Iris pigment epithelial cell (primary cell): ENCODE measurements around the gene AK8.
"Not testable (repeated sequence)": the region's sequence is repeated elsewhere in the genome, so short reads cannot be mapped to it uniquely, and the experiment has no call there.

ENCODE experiments used
- DNase-seq: peaks from one replicate; pipeline ENCODE4 v3.0.0-alpha.2; 2011; ENCODE audit warnings: low read depth

Gene AK8

DNA sequence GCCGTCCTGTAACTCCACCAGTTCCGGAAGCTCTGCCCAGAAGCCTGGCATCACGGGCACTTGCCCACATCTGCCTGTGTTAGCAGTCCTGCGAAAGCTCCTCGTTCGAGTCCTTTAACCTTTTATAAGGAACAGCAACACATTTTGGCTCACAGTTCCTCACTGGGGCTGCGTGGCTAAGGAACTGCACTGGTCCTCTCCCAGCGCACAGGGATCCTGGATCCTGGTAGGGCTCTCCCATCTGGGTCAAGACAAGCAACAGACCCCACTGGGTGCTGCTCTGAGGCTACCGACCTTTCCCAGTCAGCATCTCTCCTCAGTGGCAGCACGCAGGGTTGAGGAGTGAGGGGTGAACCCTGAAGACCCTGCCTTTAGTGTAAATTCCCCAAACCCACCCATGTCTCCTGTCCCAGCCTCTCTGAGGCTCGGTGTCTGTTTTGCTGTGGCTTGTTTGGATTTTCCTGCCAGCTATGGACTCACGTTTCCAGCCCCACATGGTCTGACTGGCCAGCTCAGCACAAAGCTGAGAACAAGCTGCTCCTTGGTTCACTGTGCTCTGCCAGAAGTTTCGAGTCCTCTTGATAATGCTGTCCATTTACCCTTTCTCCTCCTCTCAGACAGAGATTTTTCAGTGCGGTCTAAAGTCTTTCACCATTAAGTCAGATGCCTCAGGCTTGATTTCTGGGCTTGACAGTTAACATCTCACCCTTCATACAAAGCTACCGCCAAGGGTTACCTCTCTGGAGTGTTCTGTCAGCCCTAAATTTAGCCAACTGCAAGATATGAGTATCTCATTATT lies 80.0 kb downstream of the AK8 start:
- peak; percentile 16 for DNase-seq

DNA sequence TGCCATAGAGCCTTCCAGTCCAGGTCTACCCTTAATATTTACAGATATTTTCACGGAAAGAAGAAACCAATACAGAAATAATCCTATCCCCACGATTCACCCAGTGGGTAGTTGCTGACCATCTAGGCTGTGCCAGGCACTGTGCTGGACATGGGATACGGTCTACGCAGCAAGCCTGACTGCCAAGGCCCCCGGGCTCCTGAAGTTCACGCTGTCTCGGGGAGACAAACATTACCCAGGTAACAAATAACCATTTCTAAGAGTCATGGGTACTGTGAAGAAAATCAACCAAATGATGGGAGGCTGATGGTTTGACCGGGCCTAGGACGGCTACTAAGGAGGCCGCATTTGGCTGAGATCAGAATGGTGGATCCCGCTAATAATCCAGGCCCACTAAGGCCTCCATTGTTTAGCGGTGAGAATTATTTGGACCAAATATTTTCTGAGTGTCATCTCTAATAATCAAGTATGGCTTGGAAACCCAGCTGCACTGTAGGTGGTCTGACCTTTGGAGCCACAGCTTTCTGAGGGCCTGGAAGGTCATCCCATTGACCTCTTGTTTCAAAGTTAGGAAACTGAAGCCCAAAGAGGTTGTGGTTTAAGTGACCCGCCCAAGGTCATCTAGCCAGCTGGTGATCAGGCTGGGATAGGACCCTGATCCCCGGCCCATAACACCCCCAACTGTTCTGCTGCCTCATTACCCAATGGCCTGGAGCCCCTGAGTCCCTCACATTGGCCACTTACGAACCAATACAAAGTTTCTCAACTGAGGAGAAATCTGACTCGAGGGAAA lies 82.4 kb downstream of the AK8 start:
- no peak for DNase-seq

DNA sequence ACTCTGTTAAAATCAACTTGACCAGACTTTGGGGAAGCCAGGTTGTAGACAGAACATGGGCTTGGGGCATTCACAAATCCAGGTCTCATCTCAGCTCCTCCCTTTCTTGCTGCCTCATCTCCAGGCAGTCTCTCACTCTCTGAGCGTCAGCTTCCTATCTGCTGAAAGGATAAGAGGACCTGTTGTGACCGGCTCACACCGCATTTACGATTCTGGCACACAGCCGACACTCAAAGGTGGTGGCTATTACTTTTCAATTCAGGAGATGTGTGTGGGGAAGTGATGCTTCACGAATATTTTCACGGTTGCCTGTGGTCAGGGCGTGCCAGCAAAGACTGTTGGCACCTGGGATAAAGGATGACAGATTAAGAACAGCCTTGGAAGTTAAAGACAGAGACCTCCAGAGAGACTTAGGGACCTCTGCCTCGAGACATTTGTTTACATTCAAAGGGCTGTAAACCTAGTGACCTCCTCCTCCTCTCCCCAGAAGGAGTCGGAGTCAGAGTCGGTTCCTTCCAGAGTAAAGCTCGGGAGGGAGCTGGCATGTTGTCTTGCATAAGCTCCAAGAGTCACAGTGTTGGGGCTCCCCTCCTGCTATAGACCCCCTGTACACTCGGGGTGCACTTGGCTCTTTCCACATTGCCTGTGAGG lies 83.2 kb downstream of the AK8 start:
- DNase-seq: no peak

DNA sequence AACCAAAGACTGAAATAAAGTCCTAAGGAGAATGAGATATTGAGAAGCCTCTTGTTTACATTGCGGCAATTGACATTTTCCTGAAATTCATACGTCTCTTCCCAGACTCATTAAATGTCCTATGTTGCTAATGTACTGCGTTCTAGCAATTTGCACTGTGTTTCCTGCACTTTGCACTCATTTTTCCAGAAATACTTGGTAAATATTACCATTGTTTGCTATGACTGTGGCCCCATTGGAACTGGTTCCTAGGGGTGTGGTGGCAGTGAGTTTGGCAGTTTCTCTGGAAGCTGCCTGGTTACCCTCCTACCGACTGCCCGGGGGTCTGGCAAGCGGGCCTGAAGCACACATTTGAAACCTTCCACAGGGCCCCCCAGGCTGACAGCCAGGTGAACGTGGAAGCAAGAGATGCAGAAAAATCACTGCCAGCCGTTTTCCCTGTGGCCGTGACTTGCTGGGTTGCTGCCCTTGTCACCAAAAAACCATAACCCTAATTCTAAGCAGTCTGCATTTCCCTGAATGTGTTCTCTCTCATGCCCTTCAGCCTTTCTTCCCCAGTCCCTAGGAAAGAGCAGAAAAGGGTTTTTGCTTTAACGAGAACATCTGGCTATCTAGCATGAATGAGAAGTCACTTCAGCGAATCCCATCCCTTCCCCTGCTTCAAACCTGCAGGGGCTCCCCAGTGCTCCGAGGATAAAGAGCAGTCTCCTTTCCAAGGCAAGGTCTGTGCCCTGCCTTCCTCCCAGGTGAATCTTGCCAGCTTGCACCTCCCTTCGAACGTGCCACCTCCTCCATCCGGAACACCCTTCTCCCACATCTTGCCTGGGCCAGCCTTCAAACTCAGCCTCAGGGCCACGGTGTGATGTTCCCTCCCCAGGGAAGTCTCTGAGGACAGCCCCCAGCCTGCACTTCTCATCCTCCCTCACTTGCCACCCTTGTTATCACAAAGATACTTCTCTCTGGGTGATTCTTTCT lies 84.2 kb downstream of the AK8 start:
- DNase-seq: no peak

DNA sequence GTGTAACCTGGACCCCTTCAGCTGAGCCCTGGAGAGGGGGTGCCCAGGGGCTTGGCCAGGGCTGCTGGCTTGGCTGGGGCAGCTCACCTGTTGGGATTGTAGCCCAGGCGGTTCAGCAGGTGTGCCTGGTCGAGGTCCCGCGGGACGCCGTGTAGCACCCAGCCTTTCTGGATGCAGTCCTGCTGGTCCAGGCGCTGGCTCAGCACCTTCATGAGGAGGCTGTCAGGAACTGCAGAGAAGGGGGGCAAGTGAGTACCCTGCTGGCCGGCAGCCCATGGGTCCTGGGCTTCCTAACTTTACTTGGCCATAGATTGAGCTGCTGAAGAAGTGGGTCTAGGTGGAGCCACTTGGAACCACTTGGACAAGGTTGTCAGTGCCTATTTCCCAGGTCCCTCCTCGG lies 85.5 kb downstream of the AK8 start:
- DNase-seq: no peak

DNA sequence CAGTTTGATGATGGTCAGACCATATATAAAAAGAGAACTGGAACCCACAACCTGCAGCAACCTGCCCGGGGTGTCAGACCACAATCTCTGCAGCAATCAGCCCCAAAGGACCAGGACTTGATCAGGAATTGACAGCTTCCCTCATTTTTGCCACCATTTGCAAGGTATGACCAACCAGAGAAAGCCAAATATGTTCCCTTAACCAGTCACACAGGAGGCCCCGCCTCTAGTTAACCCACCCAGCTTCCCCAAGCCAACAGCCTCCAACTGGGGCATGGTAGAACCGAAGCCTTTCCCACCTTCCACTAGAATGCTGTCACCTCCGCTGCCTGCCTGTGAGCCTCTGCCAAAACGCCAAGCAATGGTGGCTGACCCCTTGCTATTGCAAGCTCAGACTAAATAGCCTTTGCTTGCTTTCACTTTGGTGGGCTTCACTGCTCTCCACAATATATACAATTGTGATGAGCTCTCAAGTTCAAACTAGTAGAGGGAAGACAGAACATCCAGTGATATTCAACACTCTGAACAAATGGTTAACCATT lies 86.3 kb downstream of the AK8 start:
- no peak for DNase-seq

DNA sequence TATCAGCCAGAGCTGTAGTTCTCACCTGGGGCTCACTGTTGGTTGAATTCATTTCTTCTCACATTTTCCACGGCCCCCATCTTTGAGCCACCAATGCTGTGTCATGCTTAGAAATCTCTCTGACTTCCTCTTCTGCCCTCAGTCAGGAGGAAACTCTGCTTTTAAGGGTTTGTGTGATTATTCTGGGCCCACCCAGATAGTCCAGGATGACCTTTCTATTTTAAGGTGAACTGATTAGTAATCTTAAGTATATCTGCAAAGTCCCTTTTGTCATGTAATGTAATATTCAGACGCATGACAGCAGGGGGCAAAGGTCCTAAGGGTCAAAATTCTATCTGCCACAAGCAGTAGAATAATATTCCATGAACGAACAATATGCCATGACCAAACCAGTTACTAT lies 88.4 kb downstream of the AK8 start:
- DNase-seq: no peak

DNA sequence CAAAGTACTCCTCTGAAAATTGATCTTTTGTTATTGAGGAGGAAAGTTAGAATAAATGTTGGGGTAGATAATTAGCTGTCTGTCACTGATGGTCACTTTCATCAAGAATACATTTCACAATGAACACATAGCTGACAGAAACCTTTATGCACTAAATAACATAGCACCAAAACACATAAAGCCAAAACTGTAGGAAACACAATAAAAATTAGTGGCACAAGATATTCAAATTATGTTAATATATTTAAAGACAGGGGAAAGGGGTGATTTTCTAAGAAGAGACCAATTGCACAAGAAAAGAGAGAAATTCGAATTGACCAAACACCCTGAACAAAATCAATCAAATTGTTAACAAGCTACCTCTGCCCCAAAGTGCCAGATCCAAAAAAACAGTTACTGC lies 89.7 kb downstream of the AK8 start:
- DNase-seq: no peak

DNA sequence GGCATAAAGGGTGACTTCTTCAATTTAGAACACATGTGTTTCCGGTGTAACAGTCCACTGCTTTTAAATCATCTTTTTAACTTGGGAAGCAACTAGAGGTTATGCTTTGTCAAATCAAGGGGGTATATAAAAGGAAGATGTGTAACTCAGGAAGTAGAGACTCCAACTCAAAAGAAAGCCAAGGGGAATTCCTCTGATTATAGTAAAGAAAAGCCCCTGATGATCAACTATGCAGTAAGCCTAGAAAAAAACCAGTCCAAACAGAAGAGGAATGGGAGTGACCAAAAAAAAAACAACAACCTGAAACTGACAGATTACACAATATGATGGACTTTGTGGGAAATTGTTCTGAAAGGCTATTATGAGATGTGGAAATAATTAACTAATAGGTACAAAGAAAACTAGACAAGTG lies 90.3 kb downstream of the AK8 start:
- no peak for DNase-seq

DNA sequence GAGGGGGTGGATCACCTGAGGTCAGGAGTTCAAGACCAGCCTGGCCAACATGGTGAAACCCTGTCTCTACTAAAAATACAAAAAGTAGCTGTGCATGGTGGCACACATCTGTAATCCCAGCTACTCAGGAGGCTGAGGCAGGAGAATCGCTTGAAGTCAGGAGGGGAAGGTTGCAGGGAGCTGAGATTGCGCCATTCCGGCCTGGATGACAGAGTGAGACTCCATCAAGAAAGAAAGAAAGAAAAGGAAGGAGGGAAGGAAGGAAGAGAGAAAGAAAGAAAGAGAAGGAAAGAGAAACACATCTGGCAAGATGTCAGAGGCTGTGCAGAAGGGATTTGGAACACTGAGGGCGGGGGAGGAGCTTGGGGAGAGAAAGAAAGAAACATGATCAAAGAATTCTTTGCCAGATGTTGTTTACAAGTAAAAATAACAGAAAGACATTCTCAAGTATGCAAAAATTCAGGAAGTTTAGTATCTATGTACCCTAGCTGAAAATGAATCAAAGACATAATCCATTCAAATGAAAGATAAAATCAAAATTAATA lies 93.7 kb downstream of the AK8 start:
- no peak for DNase-seq

DNA sequence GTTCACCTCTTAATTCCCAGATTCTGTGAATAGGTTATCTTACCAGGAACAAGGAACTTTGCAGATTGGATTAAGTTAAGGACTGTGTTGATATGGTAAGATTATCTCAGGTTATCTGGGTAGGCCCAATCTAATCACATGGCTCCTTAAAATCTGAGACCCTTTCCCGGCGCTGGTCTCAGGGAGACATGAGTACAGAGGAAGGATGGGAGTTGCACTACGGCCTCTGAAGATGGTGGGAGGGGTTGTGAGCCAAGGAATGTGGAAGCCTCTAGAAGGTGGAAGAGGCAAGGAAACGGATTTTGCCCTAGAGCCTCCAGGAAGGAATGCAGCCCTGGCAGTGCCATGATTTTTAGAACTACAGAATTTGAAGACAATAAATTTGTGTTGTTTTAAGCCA lies 95.1 kb downstream of the AK8 start:
- no peak for DNase-seq

DNA sequence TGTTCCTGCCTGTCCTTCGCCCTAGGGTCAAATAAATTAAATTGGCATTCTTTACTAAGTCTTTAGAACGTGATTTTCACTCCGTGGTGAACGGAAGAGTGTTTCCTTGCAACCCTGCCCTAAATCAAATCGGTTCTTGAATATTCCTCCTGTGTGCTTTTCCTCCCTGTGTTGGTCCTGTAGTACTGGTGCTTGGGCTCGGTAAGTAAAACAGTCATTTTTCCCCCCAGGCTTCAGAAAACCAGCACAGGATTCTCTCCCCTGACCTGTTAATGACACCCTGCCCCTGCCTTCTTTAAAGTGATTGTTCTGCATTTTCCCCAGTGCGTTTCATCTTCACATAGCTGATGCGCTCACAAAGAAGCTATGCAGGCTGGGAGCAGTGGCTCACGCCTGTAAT lies 96.0 kb downstream of the AK8 start:
- DNase-seq: no peak

DNA sequence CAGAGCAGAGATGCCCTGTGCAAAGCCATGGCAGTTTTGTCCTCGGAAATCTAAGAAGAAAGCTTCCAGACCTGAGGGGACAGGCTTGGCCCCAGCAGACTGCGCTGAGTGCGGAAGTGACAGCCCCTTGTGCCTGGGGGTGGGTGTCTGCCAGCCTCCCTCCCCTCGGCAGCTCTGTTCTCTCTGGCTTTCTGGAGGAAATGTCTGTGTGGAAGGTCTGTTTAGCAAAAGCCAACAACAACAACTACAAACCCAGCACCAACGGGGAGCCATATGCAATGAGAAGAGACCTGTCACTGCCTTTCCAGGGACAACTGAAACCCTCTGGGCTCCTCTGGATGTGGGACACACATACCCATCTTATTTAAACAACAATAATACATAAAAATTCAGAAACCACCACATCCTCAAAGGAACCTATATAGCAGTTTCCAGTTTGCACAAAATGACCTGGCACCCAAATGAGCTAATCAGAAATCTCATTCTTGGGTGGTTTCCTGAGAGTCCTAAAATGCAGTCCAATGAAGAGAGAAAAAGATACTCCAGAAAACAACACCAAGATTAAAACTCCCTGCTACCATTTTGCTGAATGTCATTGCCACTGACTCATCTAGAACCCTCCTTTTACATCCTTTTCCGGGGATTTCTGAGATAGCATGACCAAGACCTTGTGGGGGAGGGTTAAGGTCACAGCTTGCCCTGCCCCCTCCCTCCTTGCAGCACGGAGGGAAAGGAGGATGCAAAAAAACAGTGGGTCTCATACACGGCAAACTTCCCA lies 97.7 kb downstream of the AK8 start:
- no peak for DNase-seq

DNA sequence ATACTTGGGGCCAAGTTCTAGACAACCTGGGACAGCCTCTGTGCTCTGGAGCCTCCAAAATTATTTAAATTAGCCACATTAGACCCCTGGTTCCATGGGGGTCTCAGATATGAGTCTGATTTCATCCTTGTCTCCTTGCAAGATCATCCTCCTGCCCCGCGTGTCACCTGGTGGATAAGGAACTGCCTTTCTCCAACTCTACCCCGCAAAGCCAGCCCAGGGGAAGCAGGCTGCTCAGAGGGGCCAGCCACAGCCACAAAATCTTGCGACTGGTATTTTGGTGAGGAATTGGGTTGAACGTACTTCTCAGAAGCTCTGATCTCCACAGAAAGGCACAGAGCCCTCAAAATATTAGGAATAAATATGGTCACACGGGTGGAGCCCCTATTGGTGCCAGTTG lies 101.2 kb downstream of the AK8 start:
- no peak for DNase-seq

DNA sequence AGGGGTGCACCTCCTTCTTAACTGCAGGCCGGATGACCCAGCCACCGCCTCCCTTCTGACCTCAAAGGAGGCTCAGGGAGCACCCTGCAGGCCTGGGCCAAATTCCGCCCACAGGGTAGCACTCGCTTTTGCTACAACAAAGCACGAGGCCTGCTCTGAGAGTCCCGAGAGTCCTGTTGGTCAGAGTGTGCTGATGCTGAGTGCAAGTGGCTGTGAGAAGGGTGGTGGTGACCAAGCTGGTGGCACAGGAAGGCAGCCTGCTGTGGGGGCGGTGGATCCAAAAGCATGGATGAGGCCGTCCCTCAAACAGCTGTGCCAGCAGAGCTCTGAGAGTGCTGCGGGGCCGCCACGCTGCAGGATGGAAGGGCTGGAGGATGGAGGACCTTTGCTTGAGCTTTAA lies 101.8 kb downstream of the AK8 start:
- no peak for DNase-seq

DNA sequence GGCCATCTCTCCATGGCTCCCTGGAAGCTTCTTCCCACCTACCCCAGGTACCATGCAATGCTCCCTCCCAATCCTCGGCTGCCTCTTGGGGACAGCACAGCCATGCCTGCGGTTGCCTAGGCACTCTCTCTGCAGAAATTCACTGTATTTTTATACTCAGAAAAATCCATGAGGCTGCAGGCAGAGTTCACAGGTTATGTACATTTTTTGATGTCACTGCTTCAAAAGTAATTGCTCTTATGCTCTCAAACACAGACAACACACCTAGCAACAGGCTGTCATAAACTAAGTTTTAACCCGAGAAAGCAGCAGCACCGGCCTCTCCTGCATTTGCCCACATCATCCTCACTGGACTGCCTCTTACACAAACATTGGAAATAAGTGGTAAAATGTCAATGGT lies 102.4 kb downstream of the AK8 start:
- no peak for DNase-seq

DNA sequence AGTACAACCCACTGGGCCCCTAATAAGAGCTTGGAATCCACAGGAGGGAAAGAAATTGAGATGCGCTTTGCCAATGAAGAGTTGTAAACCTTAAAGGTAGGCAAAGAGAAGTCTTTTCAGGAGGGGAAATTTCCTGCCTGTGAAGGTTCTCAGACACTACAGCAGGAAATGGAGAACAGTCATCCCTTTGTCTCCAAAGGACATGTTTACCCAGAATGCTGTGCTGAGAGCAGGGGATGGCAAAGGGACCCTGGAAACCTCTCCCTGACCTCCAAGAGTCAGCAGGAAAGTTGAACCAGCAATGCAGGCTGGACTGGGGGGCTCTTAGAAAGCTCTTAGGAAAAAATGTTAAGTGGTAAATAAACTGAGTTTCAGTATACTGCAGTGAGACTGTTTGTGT lies 103.2 kb downstream of the AK8 start:
- no peak for DNase-seq

DNA sequence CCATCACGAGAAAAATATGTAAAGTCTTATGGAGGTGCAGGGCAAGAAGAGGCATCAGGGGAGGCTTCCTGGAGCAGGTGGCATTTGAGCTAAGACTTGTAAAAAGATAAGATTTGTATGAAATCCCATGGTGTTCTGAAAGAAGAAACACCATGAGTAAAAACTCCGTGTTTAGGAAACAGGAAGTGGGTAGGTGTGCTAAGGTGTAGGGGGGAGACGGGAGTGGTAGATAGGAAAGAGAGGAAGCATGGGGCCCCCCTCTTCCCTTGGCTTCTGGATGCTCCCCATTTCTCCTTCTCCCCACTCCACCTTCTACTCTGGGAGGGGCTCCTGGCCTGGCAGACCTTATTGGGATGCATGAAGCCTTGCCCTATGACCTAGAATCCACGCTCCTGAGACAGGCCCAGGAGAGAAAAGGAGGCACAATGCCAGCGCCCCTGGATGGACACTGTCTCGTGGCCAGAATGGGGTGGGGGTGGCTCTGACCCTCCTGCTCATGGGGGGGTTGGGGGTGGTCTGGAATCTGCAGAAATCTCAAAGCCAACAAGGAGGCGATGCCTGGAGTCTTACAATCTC lies 104.2 kb downstream of the AK8 start:
- DNase-seq: no peak

DNA sequence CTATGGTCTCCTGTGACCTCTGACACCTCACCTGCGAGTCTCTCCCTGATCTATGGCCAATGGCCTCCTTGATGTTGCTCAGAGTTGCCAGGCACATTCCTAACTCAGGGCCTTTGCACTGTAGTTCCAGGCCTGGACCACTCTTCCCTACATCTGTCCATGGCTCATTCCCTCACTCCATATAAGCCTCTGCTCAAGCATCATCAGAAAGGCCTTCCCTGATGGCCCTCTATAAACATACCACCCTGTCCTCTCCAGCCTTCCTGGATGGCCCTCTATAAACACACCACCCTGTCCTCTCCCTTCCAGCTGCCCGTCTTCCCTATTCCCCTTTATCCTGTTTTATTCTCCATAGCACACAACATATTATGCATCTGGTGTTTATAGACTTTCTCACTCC lies 105.0 kb downstream of the AK8 start:
- no peak for DNase-seq

DNA sequence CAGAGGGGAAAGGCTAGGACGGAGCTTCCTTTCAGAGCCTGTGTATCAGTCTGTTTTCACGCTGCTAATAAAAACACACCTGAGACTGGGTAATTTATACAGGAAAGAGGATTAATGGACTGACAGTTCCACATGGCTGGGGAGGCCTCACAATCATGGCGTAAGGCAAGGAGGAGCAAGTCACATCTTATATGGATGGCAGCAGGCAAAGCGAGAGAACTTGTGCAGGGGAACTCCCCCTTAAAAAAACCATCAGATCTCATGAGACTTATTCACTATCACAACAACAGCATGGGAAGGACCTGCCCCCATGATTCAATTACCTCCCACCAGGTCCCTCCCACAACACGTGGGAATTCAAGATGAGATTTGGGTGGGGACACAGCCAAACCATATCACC lies 106.3 kb downstream of the AK8 start:
- DNase-seq: not testable (repeated sequence)
